Endodermal cell (in vitro differentiated cells): ENCODE data around the gene AFF1. TPM values are rescaled to one million over a fixed set of nuclear protein-coding genes. Genes with fewer than 3 reads are reported as not detected.

Experiments used
- DNase-seq: peaks from one replicate; pipeline ENCODE4 v3.0.0-alpha.2; 2017
- H3K27ac ChIP-seq: 2 replicates; pipeline ENCODE4 v1.5.1; 2013; ENCODE audit warnings: mild to moderate bottlenecking, low read depth, low read length, moderate library complexity
- H3K27me3 ChIP-seq: 2 replicates; pipeline ENCODE4 v1.6.1; 2013; ENCODE audit warnings: mild to moderate bottlenecking, low read length, moderate library complexity; ENCODE audit not compliant: insufficient read depth, control insufficient read depth, poor library complexity, severe bottlenecking
- H3K36me3 ChIP-seq: 2 replicates; pipeline ENCODE4 v1.7.0; 2013; ENCODE audit warnings: mild to moderate bottlenecking, low read length, moderate library complexity; ENCODE audit not compliant: control insufficient read depth, insufficient read depth
- H3K4me1 ChIP-seq: one replicate; pipeline ENCODE4 v1.7.0; 2013; ENCODE audit warnings: low read length; ENCODE audit not compliant: control insufficient read depth, insufficient read depth
- H3K4me3 ChIP-seq: 2 replicates; pipeline ENCODE4 v1.5.1; 2013; ENCODE audit warnings: mild to moderate bottlenecking, low read length, moderate library complexity
- H3K9ac ChIP-seq: 2 replicates; pipeline ENCODE4 v1.6.1; 2013; ENCODE audit warnings: mild to moderate bottlenecking, low read length, moderate library complexity; ENCODE audit not compliant: poor library complexity, severe bottlenecking; ENCODE audit errors: extremely low read depth
- H3K9me3 ChIP-seq: 2 replicates; pipeline ENCODE4 v1.6.1; 2013; ENCODE audit warnings: mild to moderate bottlenecking, low read length, moderate library complexity; ENCODE audit not compliant: control insufficient read depth
- H3K27ac Mint-ChIP-seq: 2 replicates; pipeline ENCODE4 v1.8.0; 2020; ENCODE audit warnings: mixed read lengths
- H3K27me3 Mint-ChIP-seq: 2 replicates; pipeline ENCODE4 v1.8.0; 2021; ENCODE audit warnings: mild to moderate bottlenecking, mixed read lengths; ENCODE audit not compliant: insufficient read depth
- H3K36me3 Mint-ChIP-seq: 2 replicates; pipeline ENCODE4 v1.8.0; 2020; ENCODE audit warnings: low read depth, mixed read lengths
- H3K4me1 Mint-ChIP-seq: 2 replicates; pipeline ENCODE4 v1.8.0; 2020; ENCODE audit warnings: mixed read lengths
- H3K4me3 Mint-ChIP-seq: 2 replicates; pipeline ENCODE4 v1.8.0; 2020; ENCODE audit warnings: mild to moderate bottlenecking, moderate library complexity, mixed read lengths
- H3K9me3 Mint-ChIP-seq: 2 replicates; pipeline ENCODE4 v1.8.0; 2020; ENCODE audit warnings: mild to moderate bottlenecking, mixed read lengths
- CTCF ChIP-seq: fragments of 200-600 bp; sonication (generic); conservative IDR thresholded peaks from 2 replicates; pipeline ENCODE4 v1.5.0; 2021; ENCODE audit warnings: antibody characterized with exemption, mild to moderate bottlenecking
- WGBS, 2 experiments: methylation state at CpG; one replicate each; pipeline versions ENCODE4 v1.1.5 to v1.1.7; 2013; ENCODE audit warnings: missing lambda C conversion rate in 2 of 2, mixed read lengths in 1 of 2; ENCODE audit not compliant: insufficient coverage in 1 of 2, insufficient read length in 1 of 2; 5-methylcytosine and 5-hydroxymethylcytosine counted together
- total RNA-seq, 2 donors: library from RNA; stranded (reverse); fragmentation: NEBNext Ultra II Directional in 1 of 2; extraction: Animal tissue kit (Norgen Biotek cat#: 25700) in 1 of 2; gene quantifications; 2 replicates in 1 of 2; 3 replicates in 1 of 2; pipeline ENCODE4 v1.2.1, GENCODE V29; 2021

AFF1 gene
- total RNA-seq, 2 donors from 2014 or later, result 134 to 171 TPM

- Mint-ChIP-seq H3K27me3 (no peaks in the 10 kb centered on the region), H3K4me1 (peaks cover 15% of the 10 kb centered on the region), H3K36me3 (peaks cover 74% of the 10 kb centered on the region), H3K9me3 (no peaks in the 10 kb centered on the region), H3K4me3 (no peak overlapping the region), H3K27ac (no peak overlapping the region)
- no peak for TF ChIP-seq CTCF
- Histone ChIP-seq H3K27me3 (no peaks in the 10 kb centered on the region), H3K4me3 (no peak overlapping the region), H3K9ac (no peak overlapping the region), H3K27ac (no peak overlapping the region), H3K9me3 (no peaks in the 10 kb centered on the region), H3K36me3 (peaks cover 92% of the 10 kb centered on the region), H3K4me1 (no peaks in the 10 kb centered on the region)
- WGBS, 2 experiments, result 97 to 100% methylated on average over 3 to 4 of the region's 4 CpGs
- no peak for DNase-seq
Measured at GRCh38 chr4:87122252-87122651, 187.4 kb downstream of the AFF1 start.

- Histone ChIP-seq H3K9me3 (no peaks in the 10 kb centered on the region), H3K36me3 (peaks cover 94% of the 10 kb centered on the region), H3K27ac (no peak overlapping the region), H3K4me3 (no peak overlapping the region), H3K9ac (no peak overlapping the region), H3K27me3 (no peaks in the 10 kb centered on the region), H3K4me1 (no peaks in the 10 kb centered on the region)
- H3K4me1 Mint-ChIP-seq, result peaks cover 6% of the 10 kb centered on the region
- peaks cover 73% of the 10 kb centered on the region for H3K36me3 Mint-ChIP-seq
- DNase-seq, result no peak
- 92 to 100% methylated on average over 6 to 9 of the region's 9 CpGs for WGBS, 2 experiments
- H3K27ac Mint-ChIP-seq, result no peak overlapping the region
- no peak for TF ChIP-seq CTCF
- H3K4me3 Mint-ChIP-seq, result no peak overlapping the region
- H3K9me3 Mint-ChIP-seq, result no peaks in the 10 kb centered on the region
- H3K27me3 Mint-ChIP-seq, result no peaks in the 10 kb centered on the region
Measured at GRCh38 chr4:87126056-87126455, 191.2 kb downstream of the AFF1 start.

GRCh38 chr4:87128006-87128705, 193.3 kb downstream of the AFF1 start:
- peaks cover 5% of the 10 kb centered on the region for H3K9me3 ChIP-seq
- WGBS, 2 experiments, result 96 to 100% methylated on average over 1 to 2 of the region's 2 CpGs
- H3K4me1 Mint-ChIP-seq, result peaks cover 6% of the 10 kb centered on the region
- no peak overlapping the region for H3K9ac ChIP-seq
- TF ChIP-seq CTCF, result no peak
- no peak overlapping the region for H3K27ac Mint-ChIP-seq
- H3K27ac ChIP-seq, result no peak overlapping the region
- no peak for DNase-seq
- peaks cover 86% of the 10 kb centered on the region for H3K36me3 Mint-ChIP-seq
- no peaks in the 10 kb centered on the region for H3K27me3 ChIP-seq
- H3K36me3 ChIP-seq, result peaks cover 100% of the 10 kb centered on the region
- no peaks in the 10 kb centered on the region for H3K27me3 Mint-ChIP-seq
- no peak overlapping the region for H3K4me3 ChIP-seq
- H3K4me1 ChIP-seq, result no peaks in the 10 kb centered on the region
- no peak overlapping the region for H3K4me3 Mint-ChIP-seq
- peaks cover 3% of the 10 kb centered on the region for H3K9me3 Mint-ChIP-seq
